ENCODE data around the gene SLC22A5.
A peak's percentile ranks its signal among the peaks of the same experiment; 100 is the strongest.
"Not testable (repeated sequence)": the region's sequence is repeated elsewhere in the genome, so short reads cannot be mapped to it uniquely, and the experiment has no call there.

The SLC22A5 gene

DNA sequence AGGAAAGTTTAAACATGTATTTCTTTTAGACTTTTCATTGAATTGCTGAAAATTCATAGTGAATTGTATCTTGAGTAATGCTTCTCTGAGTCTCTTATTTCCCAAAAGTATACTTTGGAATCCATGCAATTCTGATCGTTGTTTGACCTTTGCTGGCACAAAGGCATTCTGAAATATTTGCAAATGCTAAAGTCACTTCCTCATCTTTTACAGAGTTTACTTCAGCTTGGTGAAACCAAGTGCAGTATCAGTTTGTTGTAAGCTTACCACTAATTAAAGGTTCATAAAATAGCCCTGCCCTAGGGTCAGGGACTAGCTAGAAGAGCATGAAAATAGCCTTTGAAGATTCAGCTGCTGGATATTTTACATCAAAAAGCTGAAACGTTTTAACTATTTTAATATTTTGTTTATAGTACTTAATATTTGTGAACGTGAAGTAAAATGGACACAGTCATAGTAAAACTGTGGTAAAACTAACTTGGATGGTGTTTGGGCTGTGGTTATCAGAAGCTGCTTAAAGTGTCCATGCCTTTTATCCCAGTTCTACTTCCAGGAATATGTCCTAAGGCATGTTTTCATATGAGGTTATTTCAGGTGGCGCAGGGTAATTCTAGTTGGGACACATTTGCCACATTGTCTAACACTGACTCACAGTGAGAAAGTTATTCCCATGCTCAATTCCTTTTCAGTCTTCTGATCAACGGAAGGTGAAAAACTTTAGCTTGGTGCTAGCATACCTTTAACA is 45.3 kb downstream of the SLC22A5 start:
- DNase-seq (ENCODE audit: low read depth): no peak

DNA sequence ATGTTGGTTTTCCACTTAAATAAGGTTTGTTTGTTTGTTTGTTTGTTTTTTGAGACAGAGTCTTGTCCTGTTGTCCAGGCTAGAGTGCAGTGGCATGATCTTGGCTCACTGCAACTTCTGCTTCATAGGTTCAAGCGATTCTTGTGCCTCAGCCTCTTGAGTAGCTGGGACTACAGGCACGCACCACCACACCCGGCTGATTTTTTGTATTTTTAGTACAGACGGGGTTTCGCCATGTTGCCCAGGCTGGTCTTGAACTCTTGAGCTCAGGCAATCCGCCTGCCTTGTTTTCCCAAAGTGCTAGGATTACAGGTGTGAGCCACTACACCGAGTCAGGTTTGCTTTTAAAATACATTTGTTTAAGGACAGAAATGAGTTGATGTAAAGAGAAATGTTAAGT is 46.0 kb downstream of the SLC22A5 start:
- not testable (repeated sequence) for DNase-seq (ENCODE audit: low read depth)

DNA sequence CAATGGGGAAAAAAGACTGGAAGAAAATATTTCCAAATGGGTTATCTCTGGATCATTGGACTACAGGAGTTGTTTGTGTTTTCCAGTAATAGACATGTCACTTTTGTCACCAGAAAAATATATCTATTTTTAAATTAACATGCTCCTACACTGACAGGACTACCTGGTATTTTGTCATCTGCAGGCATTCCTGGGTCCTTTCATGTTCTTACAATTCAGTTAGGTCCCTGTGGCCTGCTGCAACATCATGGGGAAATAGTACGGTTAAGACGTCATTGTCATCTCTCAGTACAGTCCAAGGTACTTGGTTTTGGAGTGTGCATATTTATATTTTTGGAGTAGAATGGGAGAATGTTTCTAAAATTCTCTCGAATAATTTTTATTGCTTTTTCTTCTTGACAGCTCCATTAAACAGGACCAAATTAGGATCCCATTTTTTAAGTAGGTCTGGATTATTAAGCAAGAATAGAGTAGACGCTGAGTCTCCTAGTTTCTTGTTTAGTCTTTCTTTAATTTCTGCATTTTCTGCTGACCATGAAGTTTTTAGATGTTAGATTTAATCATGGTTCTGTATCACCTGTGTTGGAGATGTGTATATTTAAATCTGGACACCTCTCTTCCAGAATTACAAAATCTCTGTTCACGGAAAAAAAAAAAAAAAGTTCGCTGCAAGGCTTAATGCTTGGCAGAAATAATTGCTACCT is 46.9 kb downstream of the SLC22A5 start:
- no peak for DNase-seq (ENCODE audit: low read depth)

DNA sequence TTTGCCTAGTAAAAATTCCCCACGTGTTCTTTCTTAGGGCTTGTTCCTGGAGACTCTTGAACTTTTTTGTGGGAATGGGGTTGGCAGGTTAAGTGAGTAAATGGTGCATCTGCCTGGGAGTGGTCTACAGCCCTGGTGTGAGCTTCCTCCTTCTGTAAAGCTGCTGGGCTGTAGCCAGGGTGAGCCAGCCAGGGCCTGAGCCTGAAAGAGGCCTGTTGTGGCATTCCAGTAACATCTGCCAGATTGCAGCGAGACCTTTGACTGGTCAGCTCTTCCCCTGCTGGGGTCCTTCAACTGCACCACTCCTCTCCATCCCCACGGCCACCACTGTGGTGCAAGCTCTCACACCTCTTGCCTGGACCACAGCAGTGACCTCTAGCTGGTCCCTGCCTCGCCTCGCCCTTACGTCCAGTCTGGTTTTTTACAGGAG is 47.5 kb downstream of the SLC22A5 start:
- DNase-seq (ENCODE audit: low read depth): no peak

DNA sequence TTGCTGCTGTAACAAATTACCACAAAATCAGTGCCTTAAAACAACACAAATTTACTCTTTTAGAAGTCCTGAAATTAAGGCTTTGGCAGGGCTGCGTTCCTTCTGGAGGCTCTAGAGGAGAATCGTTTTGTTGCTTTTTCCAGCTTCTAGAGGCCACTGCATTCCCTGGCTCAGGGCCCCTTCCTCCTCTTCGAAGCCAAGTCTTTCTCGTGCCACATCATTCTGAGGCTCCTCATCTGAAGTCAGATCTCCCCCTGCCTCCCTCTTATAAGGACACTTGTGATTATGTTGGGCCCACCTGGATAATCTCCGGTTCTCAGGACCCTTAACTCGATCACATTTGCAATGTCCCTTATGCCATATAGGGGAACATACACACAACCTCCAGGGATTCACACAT is 48.0 kb downstream of the SLC22A5 start:
- no peak for DNase-seq (ENCODE audit: low read depth)

DNA sequence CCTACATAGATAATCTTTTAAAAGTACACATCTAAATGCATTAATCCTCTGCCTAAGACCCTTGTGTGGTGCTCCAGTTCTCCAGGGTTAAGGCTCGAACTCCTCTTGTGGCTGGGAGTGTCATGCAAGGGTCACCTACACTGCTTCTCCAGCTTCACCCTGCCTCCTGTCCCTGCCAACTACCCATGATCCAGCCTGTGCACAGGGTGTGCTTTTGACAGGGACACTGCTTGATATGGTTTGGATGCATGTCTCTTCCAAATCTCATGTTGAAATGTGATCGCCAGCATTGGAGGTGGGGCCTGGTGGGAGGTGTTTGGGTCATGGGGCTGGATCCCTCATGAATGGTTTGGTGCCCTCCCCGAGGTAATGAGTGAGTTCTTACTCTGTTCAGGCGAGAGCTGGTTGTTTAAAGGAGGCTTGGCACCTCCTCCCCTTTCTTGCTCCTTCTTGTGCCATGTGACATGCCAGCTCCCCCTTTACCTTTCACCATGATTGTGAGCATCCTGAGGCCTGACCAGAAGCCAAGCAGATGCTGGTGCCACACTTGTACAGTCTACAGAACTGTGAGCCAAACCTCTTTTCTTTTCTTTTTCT is 48.5 kb downstream of the SLC22A5 start:
- DNase-seq (ENCODE audit: low read depth): no peak

DNA sequence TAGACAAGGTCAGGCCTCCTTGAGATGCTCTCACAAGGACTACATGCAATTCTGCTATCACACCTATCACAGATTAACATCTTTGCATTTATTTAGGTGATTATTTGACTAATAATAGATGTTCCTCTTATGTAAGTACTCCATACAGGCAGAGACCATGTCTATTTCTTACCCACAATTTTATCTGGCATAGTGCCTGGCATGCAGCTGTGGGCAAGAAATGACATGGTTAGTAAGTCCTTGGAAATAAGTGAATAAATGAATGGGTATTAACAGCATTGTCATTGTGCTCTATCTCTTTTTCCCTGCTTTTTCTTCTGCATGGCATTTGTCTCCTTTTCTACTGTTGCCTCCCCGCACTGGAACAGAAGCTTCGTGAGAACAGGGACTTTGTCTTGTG is 49.4 kb downstream of the SLC22A5 start:
- no peak for DNase-seq (ENCODE audit: low read depth)

DNA sequence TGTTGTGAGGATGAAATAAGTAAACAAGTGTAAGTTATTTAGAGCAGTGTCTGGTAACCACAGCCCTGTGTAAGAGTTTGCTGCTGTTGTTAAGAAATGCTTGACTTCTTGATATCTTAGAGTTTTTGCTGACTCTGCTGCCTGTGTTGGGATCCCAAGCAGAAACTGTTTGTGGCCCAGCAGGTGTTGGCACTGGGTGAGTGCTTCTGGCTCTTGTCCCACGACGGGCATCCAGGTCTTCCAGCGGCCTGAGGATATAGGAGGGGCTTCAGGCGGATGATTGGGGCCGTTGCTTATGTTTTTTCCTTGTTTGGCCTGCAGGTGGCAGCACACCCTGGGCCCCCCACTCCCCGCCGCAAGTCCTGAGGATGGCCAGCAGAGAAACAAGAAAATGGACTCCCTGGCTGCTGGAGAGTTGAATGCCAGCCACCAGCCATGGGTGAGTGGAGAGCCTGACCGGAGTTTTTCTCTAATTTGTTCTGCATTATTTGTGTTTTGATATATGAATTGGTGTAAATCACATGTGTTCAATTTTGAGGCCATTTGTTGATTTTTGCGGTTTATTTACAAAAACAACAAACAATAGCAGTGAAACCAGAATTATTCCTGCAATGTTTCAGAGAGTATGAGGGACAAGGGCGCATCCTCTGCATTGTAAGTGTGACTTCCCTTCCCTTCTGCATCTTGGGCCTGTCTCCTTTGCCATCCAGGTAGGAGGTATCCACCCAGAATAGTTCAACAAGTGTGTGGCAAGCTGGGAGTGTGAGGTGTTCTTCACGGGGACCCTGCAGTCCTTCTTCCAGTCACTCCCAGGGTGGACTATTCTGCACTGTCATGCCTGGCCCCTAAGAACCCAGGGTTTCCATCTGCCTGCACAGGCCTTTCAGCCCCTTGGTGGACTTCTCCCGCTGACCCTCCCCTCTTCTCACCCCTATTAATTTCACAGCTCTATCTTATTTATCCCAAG is 50.3 kb downstream of the SLC22A5 start:
- no peak for DNase-seq (ENCODE audit: low read depth)

DNA sequence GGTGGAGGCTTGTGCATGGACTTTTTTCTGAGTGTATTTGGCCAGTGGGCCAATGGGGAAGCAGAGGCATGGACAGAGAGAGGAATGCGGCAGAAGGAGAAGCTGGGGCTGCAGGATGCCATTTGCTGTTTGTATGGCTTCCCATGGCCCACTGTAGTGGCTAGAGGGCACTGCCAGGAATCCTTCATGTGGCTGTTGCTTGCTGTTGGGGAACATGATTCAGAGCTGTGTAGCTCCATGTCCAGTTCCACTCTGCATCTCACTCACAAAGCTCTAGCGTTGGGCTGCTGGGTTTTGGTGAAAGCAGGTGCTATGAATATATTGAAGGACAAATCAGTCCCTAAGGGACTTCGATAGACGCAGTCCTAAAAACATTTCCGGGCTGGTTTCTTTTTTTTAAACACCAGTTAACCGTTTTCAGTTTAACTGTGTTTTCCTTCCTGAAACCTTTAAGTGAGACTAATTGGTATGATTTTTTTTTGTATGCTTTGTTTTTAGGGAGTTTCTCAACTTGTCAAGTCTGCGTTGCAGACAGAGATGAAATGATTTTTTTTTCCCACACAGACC is 51.3 kb downstream of the SLC22A5 start:
- no peak for DNase-seq (ENCODE audit: low read depth)

DNA sequence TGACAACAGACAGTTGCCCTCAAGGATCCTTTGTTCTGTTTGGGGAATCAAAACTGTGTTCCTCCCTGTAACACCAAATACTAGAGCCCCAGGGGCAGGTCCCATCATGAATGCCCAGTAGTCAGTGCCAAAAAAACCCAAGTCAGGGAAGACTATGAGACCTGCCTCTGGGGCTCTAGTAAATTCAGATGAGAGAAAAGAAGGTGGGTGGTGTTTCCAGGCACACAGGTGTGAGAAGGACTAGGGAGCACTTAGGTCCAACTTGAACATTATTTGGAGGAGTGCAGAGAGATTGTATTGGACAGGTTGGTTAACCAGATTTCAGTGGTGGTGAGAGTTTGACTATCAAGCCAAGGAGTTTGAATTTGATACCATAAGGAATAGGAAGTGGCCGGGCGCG is 52.0 kb downstream of the SLC22A5 start:
- DNase-seq (ENCODE audit: low read depth): no peak

DNA sequence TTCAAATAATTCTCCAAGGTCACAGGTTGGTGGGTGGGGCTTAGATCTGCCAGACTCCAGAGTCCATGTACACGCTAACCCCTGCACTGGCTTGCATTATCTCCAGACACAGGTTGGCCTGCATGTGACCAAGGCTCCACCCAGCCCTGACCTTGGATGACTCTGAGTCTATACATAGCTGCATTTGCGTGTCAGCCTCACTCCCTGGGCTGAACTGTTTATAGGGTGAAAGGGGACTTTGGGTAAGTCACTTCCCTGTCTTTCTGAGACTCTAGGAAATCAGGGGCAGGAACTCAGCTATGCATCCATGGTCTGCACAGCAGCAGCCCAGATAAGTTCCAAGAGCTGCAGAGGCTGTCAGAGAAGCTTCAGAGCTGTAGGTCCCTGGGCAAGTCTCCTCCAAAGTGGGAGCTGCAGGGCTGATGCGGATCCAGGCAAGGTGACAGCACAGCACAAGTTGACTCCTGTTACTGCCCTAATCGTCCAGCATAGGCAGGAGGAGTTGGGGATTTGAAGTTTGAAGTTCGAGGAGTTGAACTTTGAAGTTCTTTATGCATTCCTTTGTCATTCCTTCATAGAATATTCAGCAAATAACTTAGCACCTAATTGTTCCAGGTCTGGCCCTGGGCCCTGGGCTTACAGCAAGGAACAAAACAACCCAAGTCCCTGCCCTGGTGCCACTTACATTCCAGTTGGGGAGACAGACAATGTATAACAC is 53.4 kb downstream of the SLC22A5 start:
- no peak for DNase-seq (ENCODE audit: low read depth)

DNA sequence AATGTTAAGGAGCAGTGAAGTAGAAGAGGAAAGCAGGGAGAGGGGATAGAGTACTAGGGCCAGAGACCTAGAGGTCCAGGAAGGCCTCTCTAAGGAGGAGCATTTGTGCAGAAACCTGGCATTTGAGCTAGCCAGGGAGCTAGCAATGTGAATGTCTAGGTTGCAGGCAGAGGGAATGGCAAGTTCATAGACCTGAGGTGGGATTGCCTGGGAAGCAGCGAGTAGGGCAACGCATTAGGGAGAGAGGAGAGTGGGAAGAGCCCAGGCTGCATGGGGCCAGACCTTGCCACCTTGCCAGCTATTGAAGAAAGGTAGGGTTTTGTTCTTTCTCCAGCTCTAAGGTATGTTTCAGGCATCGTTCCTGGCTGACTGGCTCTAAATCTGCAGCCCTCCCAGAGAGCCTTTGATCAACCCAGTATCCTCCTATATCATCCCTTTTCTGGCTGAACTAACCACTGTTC is 54.0 kb downstream of the SLC22A5 start:
- DNase-seq (ENCODE audit: low read depth): no peak

DNA sequence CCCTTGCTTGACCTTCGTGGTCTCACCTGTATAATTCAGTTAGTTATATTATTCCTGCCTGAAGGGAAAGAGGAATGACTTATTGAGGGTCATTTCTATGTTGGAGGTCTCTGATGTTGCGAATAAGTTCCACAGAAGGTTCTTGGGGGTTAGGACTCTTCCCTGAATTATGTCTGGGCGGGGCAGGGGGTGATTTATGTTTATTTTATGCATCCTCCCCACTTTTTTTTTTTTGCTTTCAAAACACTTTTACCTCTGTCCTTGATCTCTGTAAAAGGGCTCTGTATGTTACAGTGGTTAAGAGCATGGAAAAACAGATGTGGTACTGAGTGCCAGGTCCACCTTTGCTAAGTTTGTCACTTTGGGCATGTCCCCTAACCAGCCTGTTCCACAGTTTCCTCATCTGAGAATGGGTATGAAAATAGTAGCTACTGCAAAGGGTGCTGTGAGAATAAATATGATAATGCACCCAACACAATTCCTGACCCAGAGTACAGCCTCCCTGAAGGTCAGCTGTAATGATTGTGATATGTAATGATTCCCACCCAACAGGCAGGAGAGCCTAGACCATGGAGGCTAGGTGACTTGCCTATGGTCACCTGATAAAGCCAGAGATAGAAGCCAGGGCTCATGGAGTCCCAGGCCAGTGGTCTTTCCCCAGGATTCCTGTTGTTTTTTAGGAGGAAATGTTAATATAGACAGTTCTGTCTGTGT is 54.8 kb downstream of the SLC22A5 start:
- no peak for DNase-seq (ENCODE audit: low read depth)

DNA sequence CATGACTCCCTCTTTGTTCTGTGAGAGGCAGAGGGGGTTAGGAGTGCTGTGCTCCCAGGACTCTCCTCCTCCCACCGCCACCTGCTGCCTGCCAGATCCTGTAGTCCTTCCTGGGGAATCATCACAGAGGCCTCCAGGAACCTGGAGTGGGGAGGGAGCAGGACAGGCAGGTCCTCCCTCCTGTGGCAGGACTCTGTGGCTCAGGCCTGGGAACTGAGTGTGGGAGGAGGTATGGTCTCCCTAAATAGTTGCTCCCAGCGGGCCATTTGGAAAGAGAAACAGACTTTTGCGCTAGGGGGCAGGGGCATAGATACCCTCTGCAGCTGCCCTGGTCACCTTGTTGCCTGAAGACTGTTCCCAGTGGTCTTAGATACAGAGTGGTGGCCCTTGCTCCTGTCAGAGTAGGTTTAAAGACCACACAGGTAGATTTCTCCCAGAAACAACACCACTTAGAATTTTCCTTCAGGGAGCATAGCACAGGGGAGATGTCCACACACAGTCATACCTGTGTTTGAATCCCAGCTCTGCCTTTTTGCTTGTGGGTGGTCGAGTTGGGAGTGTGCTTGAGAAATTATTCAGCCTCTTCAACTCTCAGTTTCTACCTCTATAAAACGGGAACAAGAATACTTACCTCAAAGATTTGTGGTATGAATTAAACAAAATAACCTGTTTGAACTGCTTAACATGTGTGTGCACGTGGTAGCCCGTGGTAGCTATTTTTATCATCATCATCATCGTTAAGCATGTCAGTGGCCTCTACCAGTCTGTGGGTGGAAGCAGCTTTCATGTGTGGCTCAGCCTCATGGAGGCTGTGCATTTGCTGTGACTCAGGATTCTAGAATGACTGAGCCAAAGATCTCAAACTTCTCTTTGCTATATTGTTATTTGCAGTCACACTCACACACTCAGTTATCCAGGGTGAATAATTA is 55.8 kb downstream of the SLC22A5 start:
- DNase-seq (ENCODE audit: low read depth): peak; percentile 73

DNA sequence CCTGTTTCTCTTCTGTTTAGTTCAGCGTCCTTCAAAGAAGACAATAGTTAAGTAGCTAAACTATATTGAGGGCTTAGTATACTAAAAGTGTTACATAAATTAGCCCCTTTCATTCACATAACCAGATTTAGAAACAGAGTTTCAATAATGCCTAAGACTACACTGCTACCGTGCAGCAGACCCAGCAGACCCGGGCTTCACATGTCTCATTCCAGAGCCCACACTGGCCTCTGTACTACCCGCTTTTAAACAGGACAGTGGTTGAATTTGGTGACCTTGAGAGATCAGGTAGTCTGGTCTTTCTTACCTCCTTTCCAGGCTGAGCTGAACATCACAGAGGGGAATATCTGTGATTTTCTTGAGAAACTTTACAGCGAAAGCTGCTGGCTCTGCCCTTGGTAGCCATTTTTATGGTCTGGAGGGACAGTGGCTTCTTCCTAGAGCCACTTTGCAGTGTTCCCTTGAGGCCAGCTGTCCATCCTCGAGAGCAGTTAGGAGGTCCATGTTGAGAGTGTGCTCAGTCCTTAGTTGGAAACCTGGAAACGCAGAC is 56.5 kb downstream of the SLC22A5 start:
- DNase-seq (ENCODE audit: low read depth): no peak

DNA sequence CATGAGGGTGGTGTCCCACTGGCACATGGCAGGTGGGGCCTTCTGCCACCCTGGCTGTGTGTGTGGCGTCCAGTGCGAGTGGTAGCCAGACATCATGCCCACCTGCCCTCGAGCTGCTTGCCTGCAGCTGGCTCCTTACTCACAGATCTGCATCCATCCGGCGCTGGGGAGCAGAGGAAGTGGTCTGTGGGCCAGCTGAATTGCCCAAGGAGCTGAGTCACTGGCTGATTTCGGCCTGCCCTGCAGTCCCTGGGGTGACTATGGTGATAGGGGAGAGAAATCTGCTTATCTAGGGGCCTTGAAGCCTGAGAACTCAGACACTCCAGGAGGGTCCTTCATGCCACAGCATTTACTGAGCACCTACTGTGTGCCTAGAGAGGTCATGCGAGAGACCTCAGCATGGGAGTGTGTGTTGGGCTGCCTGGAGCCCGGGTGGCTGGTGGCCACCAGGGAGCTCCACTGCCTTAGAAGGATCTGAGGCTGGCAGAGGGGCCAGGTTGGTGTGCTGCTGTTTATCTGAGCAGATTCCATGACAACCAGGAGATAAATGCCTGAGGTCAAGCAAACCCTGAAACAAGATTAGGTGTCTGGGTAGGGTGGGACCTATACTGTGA is 57.1 kb downstream of the SLC22A5 start:
- DNase-seq (ENCODE audit: low read depth): peak; percentile 53

DNA sequence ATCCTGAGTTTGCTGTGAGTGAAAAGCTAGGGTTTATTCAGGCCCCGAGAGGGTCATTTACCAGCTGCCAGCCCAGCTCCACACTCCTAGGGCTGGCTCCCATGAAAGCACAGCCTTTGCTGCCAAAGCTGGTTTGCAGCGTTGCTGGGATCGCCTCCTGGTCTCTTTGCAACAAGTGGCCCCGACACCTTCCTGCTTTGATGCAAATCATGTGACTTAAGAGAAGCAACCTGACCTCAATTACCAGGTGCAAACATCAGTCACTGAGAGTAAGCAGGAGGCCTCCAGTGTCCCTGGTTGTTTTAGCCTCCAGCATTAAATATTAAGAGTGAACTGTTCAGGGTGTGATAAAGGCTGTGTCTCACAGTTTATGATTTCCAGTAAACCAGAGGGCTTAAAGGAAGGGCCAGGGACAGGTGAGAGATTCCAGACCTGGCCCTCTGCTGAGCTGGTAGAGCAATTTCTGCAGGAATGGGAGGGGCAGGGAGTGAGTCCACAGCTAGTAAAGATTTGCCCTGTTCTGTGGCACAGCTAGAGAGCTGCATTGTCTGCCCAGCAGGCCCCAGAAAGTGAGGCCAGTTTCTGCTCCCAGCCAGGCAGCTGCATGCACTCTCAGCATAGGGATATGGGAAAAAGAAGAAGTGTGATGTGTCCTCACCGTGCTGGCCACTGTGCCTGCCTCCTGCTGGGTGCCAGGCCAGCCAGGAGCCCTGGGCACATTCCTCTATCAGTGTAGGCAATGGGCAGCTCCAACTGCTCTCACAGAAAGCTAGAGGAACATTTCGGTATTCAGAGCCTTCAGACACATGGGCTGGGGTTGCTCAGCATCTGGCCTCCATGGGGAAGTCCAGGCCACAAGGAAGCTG is 58.0 kb downstream of the SLC22A5 start:
- peak; percentile 56 for DNase-seq (ENCODE audit: low read depth)

DNA sequence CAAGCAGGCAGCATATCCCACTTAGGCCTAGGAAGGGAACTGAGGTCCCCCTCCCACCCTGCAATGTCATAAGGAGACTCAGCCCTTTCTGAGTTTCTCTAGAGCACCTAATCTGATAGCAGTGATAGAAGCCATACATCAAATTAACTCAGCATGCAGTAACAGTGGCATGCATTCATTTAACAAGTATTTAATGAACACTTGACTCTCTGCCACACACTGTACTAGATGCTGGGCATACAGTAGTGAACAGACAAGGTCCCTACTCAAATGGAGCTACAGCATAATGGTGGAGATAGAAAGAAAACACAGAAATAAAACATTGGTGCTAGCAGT is 58.6 kb downstream of the SLC22A5 start:
- no peak for DNase-seq (ENCODE audit: low read depth)
